WTC11 (cell line): ENCODE measurements around the gene ZDHHC14. TPM values are rescaled to one million over a fixed set of nuclear protein-coding genes. Genes with fewer than 3 reads are reported as not detected.

ENCODE experiments used
- ATAC-seq: fragments of 200-7000 bp; cut with Tn5 transposase; 2 replicates; pipeline ENCODE4 v1.10.0; 2021; ENCODE audit warnings: mild to moderate bottlenecking, moderate library complexity
- CTCF ChIA-PET: fragments of 300-600 bp; sonication (Branson Sonifier 250); formaldehyde crosslinking; loops from one replicate; lab custom pipeline; 2021; ENCODE audit warnings: antibody characterized with exemption; lab: Charles Lee
- POLR2A ChIA-PET: fragments of 350-600 bp; sonication (Branson Sonifier 250); formaldehyde crosslinking; loops from one replicate; lab custom pipeline; 2021; ENCODE audit warnings: antibody characterized with exemption; lab: Charles Lee
- DNase-seq: peaks from one replicate; pipeline ENCODE4 v3.0.0; 2021; ENCODE audit warnings: low spot score
- H3K27ac Mint-ChIP-seq: 2 replicates; pipeline ENCODE4 v1.8.0; 2021; ENCODE audit warnings: mixed read lengths
- H3K27me3 Mint-ChIP-seq: 2 replicates; pipeline ENCODE4 v1.8.0; 2021; ENCODE audit warnings: low read depth, mild to moderate bottlenecking, moderate library complexity, mixed read lengths
- H3K36me3 Mint-ChIP-seq: 2 replicates; pipeline ENCODE4 v1.8.0; 2021; ENCODE audit warnings: mixed read lengths
- H3K4me1 Mint-ChIP-seq: 2 replicates; pipeline ENCODE4 v1.8.0; 2022; ENCODE audit warnings: mixed read lengths
- H3K4me3 Mint-ChIP-seq: 2 replicates; pipeline ENCODE4 v1.8.0; 2021; ENCODE audit warnings: mild to moderate bottlenecking, moderate library complexity, mixed read lengths
- H3K9me3 Mint-ChIP-seq: 2 replicates; pipeline ENCODE4 v1.8.0; 2021; ENCODE audit warnings: mixed read lengths
- ELF4 ChIP-seq: sonication (generic); formaldehyde crosslinking; IDR thresholded peaks from 2 replicates; pipeline ENCODE4 v1.8.1; 2022; ENCODE audit warnings: low read depth, mild to moderate bottlenecking, moderate library complexity, missing genetic modification reagents
- ETV6 ChIP-seq: sonication (generic); formaldehyde crosslinking; IDR thresholded peaks from 2 replicates; pipeline ENCODE4 v1.8.1; 2022; ENCODE audit warnings: mild to moderate bottlenecking, missing genetic modification reagents
- FOXP1 ChIP-seq: sonication (generic); formaldehyde crosslinking; IDR thresholded peaks from 2 replicates; pipeline ENCODE4 v1.8.0; 2022; ENCODE audit warnings: missing genetic modification reagents, mild to moderate bottlenecking, moderate library complexity, borderline replicate concordance
- GRHL2 ChIP-seq: fragments of 250-450 bp; sonication (Bioruptor Pico); IDR thresholded peaks from 2 replicates; pipeline ENCODE4 v1.8.0; 2022; ENCODE audit warnings: mild to moderate bottlenecking, moderate library complexity; ENCODE audit not compliant: insufficient replicate concordance, severe bottlenecking
- IRF2 ChIP-seq: sonication (generic); formaldehyde crosslinking; IDR thresholded peaks from 2 replicates; pipeline ENCODE4 v1.8.0; 2022; ENCODE audit warnings: low read depth, missing genetic modification reagents, borderline replicate concordance
- KAT7 ChIP-seq: sonication (generic); formaldehyde crosslinking; IDR thresholded peaks from 2 replicates; pipeline ENCODE4 v1.8.1; 2023; ENCODE audit warnings: missing genetic modification reagents, mild to moderate bottlenecking, borderline replicate concordance
- MXD4 ChIP-seq: fragments of 250-450 bp; sonication (Bioruptor Pico); IDR thresholded peaks from 2 replicates; pipeline ENCODE4 v1.8.0; 2021; ENCODE audit warnings: mild to moderate bottlenecking, moderate library complexity, borderline replicate concordance
- NFE2L1 ChIP-seq: sonication (generic); formaldehyde crosslinking; IDR thresholded peaks from 2 replicates; pipeline ENCODE4 v1.8.1; 2023; ENCODE audit warnings: missing genetic modification reagents
- NFYB ChIP-seq: sonication (generic); formaldehyde crosslinking; conservative IDR thresholded peaks from 2 replicates; pipeline ENCODE4 v1.8.0; 2022; ENCODE audit warnings: low read depth, missing genetic modification reagents
- NR2C2 ChIP-seq: sonication (generic); formaldehyde crosslinking; IDR thresholded peaks from 2 replicates; pipeline ENCODE4 v1.8.0; 2022; ENCODE audit warnings: mild to moderate bottlenecking, missing genetic modification reagents
- NR3C1 ChIP-seq: sonication (generic); formaldehyde crosslinking; conservative IDR thresholded peaks from 2 replicates; pipeline ENCODE4 v1.8.1; 2023; ENCODE audit warnings: low read depth, mild to moderate bottlenecking, missing genetic modification reagents
- SMAD4 ChIP-seq: sonication (generic); formaldehyde crosslinking; IDR thresholded peaks from 2 replicates; pipeline ENCODE4 v1.8.0; 2022; ENCODE audit warnings: mild to moderate bottlenecking, missing genetic modification reagents
- TP53 ChIP-seq: sonication (generic); formaldehyde crosslinking; IDR thresholded peaks from 2 replicates; pipeline ENCODE4 v1.8.1; 2023; ENCODE audit warnings: mild to moderate bottlenecking, missing genetic modification reagents
- ZNF232 ChIP-seq: sonication (generic); formaldehyde crosslinking; IDR thresholded peaks from 2 replicates; pipeline ENCODE4 v1.8.0; 2022; ENCODE audit warnings: mild to moderate bottlenecking, missing genetic modification reagents
- total RNA-seq: library from RNA; stranded (reverse); gene quantifications from 3 replicates; pipeline ENCODE4 v1.2.3, GENCODE V29; 2021
- TF ChIP-seq, protein P1 (sequence below): sonication (generic); formaldehyde crosslinking; IDR thresholded peaks from 2 replicates; pipeline ENCODE4 v1.8.1; 2022; ENCODE audit warnings: low read depth, mild to moderate bottlenecking, moderate library complexity, missing genetic modification reagents, borderline replicate concordance
- TF ChIP-seq, protein P2 (sequence below): fragments of 200-600 bp; IDR thresholded peaks from 2 replicates; pipeline ENCODE4 v1.8.0; 2022; ENCODE audit warnings: antibody characterized with exemption
- TF ChIP-seq, protein P3 (sequence below): sonication (generic); formaldehyde crosslinking; IDR thresholded peaks from 2 replicates; pipeline ENCODE4 v1.8.1; 2022; ENCODE audit warnings: low read depth, missing genetic modification reagents, borderline replicate concordance
- TF ChIP-seq, protein P4 (sequence below): fragments of 250-450 bp; sonication (Bioruptor Pico); IDR thresholded peaks from 2 replicates; pipeline ENCODE4 v1.8.0; 2021; ENCODE audit warnings: mild to moderate bottlenecking

ZDHHC14 gene
- total RNA-seq, 1 experiment from 2014 or later: 6.6 TPM

DNA sequence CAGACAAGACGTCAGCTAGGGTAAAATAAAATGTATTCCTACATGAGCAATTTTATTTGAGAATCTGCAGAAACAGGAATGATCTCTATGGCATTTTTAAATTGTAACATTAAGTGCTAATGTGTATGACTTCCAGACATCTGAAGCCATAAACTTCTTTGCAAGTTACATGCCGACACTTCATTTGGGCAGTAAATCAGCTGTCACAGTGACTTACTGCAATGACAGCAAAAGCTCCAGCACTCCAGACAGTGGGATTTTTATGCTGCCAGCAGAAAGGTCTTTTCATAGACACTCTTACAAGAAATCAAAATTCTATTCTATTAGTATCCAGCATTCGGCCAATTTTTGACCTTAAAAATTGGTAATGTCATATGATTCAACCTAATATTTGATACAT is 285.7 kb downstream of the ZDHHC14 start (continued):
- TF ChIP-seq ETV6 (CRISPR knock-in tag) (no peak), NFYB (CRISPR knock-in tag) (no peak), NR3C1 (CRISPR knock-in tag) (no peak), NR2C2 (CRISPR knock-in tag) (no peak), TP53 (CRISPR knock-in tag) (no peak), SMAD4 (CRISPR knock-in tag) (no peak)
- TF ChIP-seq, protein P1, sequence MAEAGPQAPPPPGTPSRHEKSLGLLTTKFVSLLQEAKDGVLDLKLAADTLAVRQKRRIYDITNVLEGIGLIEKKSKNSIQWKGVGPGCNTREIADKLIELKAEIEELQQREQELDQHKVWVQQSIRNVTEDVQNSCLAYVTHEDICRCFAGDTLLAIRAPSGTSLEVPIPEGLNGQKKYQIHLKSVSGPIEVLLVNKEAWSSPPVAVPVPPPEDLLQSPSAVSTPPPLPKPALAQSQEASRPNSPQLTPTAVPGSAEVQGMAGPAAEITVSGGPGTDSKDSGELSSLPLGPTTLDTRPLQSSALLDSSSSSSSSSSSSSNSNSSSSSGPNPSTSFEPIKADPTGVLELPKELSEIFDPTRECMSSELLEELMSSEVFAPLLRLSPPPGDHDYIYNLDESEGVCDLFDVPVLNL (CRISPR knock-in tag): no peak

DNA sequence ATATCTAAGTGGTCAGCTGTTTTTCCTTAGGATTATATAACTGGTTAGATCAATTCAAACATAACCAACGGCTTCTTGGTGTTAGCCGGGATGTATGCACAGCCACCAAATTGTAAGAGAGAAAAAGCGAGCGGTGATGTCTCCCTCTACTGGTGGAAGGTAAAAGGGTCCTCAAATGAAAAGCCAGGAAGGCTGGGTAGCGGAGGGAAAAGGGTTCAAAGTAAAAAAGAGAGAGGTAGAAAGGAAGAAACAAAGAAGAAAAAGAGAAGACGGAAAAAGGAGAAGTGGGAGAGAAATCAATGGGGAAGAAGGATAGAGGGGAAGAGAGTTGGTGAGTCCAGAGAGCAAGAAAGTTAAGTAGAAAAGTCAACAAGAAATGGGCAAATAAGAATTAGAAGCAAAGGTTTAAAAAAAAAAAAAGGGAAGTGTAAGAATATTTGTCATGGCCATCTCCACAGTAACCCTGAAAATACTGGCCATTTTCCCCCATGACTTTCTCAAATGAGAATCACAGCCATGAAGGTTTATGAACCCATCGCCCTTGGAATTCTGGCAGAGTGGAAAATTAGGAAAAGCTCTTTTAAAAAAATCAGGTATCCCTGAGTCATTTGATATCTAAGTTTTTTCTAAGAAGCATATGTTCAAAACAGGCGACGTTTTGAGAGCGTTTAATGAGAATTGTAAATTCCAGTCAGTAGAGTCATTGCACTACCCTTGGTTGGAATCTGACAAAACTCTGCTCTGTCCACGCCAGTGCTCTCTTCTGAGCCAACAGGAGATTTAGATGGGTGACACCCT is 286.4 kb downstream of the ZDHHC14 start:
- POLR2A ChIA-PET: no interaction called here
- H3K4me1 Mint-ChIP-seq: peaks cover 35% of the 10 kb centered on the region
- ATAC-seq: peak; percentile 35; the same call in 1 of the 2 replicates
- peaks cover 13% of the 10 kb centered on the region; the same call in 1 of the 2 replicates for H3K36me3 Mint-ChIP-seq
- DNase-seq: peak; percentile 54
- TF ChIP-seq, protein P2, sequence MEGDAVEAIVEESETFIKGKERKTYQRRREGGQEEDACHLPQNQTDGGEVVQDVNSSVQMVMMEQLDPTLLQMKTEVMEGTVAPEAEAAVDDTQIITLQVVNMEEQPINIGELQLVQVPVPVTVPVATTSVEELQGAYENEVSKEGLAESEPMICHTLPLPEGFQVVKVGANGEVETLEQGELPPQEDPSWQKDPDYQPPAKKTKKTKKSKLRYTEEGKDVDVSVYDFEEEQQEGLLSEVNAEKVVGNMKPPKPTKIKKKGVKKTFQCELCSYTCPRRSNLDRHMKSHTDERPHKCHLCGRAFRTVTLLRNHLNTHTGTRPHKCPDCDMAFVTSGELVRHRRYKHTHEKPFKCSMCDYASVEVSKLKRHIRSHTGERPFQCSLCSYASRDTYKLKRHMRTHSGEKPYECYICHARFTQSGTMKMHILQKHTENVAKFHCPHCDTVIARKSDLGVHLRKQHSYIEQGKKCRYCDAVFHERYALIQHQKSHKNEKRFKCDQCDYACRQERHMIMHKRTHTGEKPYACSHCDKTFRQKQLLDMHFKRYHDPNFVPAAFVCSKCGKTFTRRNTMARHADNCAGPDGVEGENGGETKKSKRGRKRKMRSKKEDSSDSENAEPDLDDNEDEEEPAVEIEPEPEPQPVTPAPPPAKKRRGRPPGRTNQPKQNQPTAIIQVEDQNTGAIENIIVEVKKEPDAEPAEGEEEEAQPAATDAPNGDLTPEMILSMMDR: peak; percentile 53
- TF ChIP-seq FOXP1 (CRISPR knock-in tag) (no peak), IRF2 (CRISPR knock-in tag) (no peak)
- peaks cover 15% of the 10 kb centered on the region for H3K9me3 Mint-ChIP-seq
- CTCF ChIA-PET: interaction anchor here (0.7 to 5.0 kb wide), 6 partner anchors 10 to 341 kb away, joined by 3 to 34 read pairs (median 3); no protein-coding TSS in a partner anchor
- H3K27ac Mint-ChIP-seq: no peak overlapping the region; the same call in 1 of the 2 replicates
- H3K27me3 Mint-ChIP-seq: no peaks in the 10 kb centered on the region; the same call in 1 of the 2 replicates
- H3K4me3 Mint-ChIP-seq: no peak overlapping the region

DNA sequence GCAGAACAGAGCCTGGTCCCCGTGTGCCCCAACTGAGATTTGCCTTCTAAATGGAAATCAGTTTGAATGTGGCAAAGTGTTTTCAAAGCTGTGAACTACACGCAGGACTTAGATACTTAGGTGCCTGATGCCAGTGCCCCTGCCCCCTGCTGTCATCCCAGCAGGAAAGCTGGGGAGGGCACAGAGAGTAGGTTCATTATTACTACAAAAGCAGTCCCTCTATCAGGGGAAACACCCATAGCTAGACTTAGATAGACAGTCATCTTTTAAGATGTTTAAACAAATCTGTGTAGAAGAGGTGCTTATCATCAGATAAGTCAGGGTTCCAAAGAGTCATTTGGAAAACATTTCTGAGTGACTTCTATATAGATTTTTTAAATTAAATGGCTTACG is 287.0 kb downstream of the ZDHHC14 start:
- Mint-ChIP-seq H3K4me3 (no peak overlapping the region), H3K27ac (no peak overlapping the region), H3K4me1 (peaks cover 35% of the 10 kb centered on the region), H3K27me3 (no peaks in the 10 kb centered on the region; the same call in 1 of the 2 replicates), H3K36me3 (peaks cover 13% of the 10 kb centered on the region; the same call in 1 of the 2 replicates), H3K9me3 (peaks cover 15% of the 10 kb centered on the region)
- DNase-seq (no peak), ATAC-seq (no peak)
- CTCF ChIA-PET: interaction anchor here (0.8 to 5.0 kb wide), 3 partner anchors 9 to 205 kb away, joined by 3 to 34 read pairs (median 3); no protein-coding TSS in a partner anchor
- POLR2A ChIA-PET: no interaction called here
- no peak for TF ChIP-seq KAT7 (CRISPR knock-in tag)
- TF ChIP-seq ZNF232 (CRISPR knock-in tag): no peak
- TF ChIP-seq, protein P3, sequence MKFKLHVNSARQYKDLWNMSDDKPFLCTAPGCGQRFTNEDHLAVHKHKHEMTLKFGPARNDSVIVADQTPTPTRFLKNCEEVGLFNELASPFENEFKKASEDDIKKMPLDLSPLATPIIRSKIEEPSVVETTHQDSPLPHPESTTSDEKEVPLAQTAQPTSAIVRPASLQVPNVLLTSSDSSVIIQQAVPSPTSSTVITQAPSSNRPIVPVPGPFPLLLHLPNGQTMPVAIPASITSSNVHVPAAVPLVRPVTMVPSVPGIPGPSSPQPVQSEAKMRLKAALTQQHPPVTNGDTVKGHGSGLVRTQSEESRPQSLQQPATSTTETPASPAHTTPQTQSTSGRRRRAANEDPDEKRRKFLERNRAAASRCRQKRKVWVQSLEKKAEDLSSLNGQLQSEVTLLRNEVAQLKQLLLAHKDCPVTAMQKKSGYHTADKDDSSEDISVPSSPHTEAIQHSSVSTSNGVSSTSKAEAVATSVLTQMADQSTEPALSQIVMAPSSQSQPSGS (CRISPR knock-in tag): no peak
- no peak for TF ChIP-seq NFE2L1 (CRISPR knock-in tag)

DNA sequence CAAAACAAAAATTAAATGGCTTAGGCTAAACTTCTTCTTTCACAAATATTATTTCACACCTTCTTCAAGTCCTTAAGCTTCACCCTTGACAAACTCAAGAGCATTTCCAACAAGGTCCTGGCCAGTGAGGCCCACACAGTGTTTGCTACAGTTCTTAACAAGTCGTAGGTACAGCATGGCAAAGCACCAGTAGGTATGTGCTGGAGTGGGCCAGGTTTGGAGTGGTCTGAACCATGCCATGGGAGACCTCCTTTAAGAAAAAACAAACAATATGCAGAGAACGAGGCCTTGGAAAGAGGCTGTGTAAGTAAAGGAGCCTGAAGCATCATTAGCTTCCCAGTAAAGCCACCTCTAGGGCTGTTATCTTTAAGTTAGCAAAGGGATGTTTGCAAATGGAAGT is 287.7 kb downstream of the ZDHHC14 start:
- CTCF ChIA-PET: interaction anchor here (0.8 to 5.0 kb wide), 11 partner anchors 20 to 726 kb away, joined by 3 to 34 read pairs (median 5); no protein-coding TSS in a partner anchor
- DNase-seq (no peak), ATAC-seq (no peak)
- Mint-ChIP-seq H3K36me3 (peaks cover 13% of the 10 kb centered on the region; the same call in 1 of the 2 replicates), H3K4me3 (no peak overlapping the region), H3K27ac (no peak overlapping the region), H3K9me3 (peaks cover 12% of the 10 kb centered on the region), H3K27me3 (no peaks in the 10 kb centered on the region; the same call in 1 of the 2 replicates), H3K4me1 (peaks cover 35% of the 10 kb centered on the region)
- POLR2A ChIA-PET: interaction anchor here (0.6 to 0.8 kb wide), 2 partner anchors 346 to 357 kb away, joined by 3 to 5 read pairs; no protein-coding TSS in a partner anchor
- TF ChIP-seq GRHL2 (CRISPR knock-in tag) (no peak), MXD4 (CRISPR knock-in tag) (no peak), ELF4 (no peak)
- TF ChIP-seq, protein P1 (CRISPR knock-in tag): no peak
- TF ChIP-seq, protein P4, sequence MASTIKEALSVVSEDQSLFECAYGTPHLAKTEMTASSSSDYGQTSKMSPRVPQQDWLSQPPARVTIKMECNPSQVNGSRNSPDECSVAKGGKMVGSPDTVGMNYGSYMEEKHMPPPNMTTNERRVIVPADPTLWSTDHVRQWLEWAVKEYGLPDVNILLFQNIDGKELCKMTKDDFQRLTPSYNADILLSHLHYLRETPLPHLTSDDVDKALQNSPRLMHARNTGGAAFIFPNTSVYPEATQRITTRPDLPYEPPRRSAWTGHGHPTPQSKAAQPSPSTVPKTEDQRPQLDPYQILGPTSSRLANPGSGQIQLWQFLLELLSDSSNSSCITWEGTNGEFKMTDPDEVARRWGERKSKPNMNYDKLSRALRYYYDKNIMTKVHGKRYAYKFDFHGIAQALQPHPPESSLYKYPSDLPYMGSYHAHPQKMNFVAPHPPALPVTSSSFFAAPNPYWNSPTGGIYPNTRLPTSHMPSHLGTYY (CRISPR knock-in tag): no peak
